Measurements from ENCODE around the gene GPN2.

- TF ChIP-seq FOXK2 (IDR thresholded peaks at IDR 0.05) (no peak), BHLHE40 (IDR thresholded peaks at IDR 0.05; ENCODE audit: borderline replicate concordance) (no peak), SUZ12 (IDR thresholded peaks at IDR 0.05) (no peak)
These were observed 57.7 kb downstream of the GPN2 start for GRCh38 chr1:26832249-26832960.

Measured in HEK293T (cell line).